Lower lobe of right lung (tissue), 2 donors: ENCODE measurements around the gene JAG2. TPM values are rescaled to one million over a fixed set of nuclear protein-coding genes. Genes with fewer than 3 reads are reported as not detected.
A peak's percentile ranks its signal among the peaks of the same experiment; 100 is the strongest.

Experiments
- ATAC-seq, 2 donors: fragments of 200-7000 bp; cut with Tn5 transposase; one replicate each; pipeline ENCODE4 v1.9.1; 2020 to 2022; ENCODE audit warnings: mild to moderate bottlenecking in 2 of 2, moderate library complexity in 2 of 2
- DNase-seq: peaks from one replicate; pipeline ENCODE4 v3.0.0-alpha.2; 2020
- H3K27ac ChIP-seq: fragments of 200-600 bp; one replicate; pipeline ENCODE4 v1.8.0; 2022
- H3K27me3 ChIP-seq: fragments of 200-600 bp; one replicate; pipeline ENCODE4 v1.8.0; 2022; ENCODE audit warnings: low read depth
- H3K36me3 ChIP-seq: fragments of 200-600 bp; one replicate; pipeline ENCODE4 v1.8.0; 2022; ENCODE audit warnings: mild to moderate bottlenecking
- H3K4me1 ChIP-seq: fragments of 200-600 bp; one replicate; pipeline ENCODE4 v1.8.0; 2022
- H3K4me3 ChIP-seq: fragments of 200-600 bp; one replicate; pipeline ENCODE4 v1.8.0; 2022; ENCODE audit warnings: mild to moderate bottlenecking
- H3K9me3 ChIP-seq: fragments of 200-600 bp; one replicate; pipeline ENCODE4 v1.8.0; 2022
- CTCF ChIP-seq: fragments of 200-600 bp; IDR thresholded peaks from one replicate; pipeline ENCODE4 v1.8.0; 2022; ENCODE audit warnings: antibody characterized with exemption, mild to moderate bottlenecking
- intact Hi-C: fragments of 100-400 bp; cut with DNase I; formaldehyde crosslinking; loops from one replicate; pipeline ENCODE4 v1.11.0; 2022
- total RNA-seq: library from RNA; stranded (reverse); fragmentation: NEBNext Ultra II Directional; extraction: Animal tissue kit (Norgen Biotek cat#: 25700); gene quantifications from one replicate; pipeline ENCODE4 v1.2.1, GENCODE V29; 2021
- donor health status: DM: no; HTN: yes; CAD: no; lungs with severe emphysema.

The JAG2 gene
- total RNA-seq, 1 donor from 2014 or later, result 29.2 TPM

GRCh38 chr14:105156414-105157375, 11.9 kb downstream of the JAG2 start:
- Histone ChIP-seq H3K27me3 (no peaks in the 10 kb centered on the region), H3K4me1 (peaks cover 5% of the 10 kb centered on the region), H3K9me3 (no peaks in the 10 kb centered on the region), H3K27ac (no peak overlapping the region), H3K36me3 (no peaks in the 10 kb centered on the region), H3K4me3 (no peak overlapping the region)
- ATAC-seq (no peak), DNase-seq (no peak)
- TF ChIP-seq CTCF, result no peak
- intact Hi-C loops, result no loop called here

DNA sequence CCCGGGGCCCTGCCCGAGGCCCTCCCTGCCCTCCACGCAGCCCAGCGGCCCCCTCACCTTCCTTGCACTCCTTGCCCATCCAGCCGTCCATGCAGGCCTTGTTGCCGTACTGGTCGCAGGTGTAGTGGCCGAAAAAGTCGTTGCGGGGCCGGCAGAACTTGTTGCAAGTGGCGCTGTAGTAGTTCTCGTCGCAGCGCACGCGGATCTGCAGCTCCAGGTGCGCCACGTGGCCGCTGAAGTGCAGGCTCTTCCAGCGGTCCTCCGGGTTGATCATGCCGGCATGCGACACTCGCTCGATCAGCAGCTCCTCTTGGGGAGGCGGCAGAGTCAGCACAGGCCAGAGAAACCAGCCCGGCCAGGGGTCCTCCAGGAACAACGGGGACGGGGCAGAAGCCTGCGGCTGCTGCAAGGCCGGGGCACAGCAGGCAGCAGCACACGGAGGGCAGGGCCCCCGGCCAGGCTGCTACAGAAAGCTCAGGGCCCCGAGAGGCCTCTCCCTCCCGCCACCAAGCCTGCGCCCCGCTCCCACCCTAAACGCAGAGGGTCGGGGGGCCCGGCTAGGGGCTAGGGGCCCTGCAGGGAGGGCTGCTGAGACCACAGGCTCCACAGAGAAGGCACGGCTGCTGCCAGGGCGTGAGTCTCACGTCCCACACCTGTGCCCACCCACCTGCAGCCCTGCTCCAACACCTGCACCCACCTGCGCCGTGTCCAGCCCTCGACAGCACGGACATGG, 12.7 kb downstream of the JAG2 start:
- TF ChIP-seq CTCF, result no peak
- intact Hi-C loops, result no loop called here
- Histone ChIP-seq H3K36me3 (peaks cover 2% of the 10 kb centered on the region), H3K27me3 (no peaks in the 10 kb centered on the region), H3K9me3 (no peaks in the 10 kb centered on the region), H3K4me3 (no peak overlapping the region), H3K4me1 (peaks cover 5% of the 10 kb centered on the region), H3K27ac (no peak overlapping the region)
- DNase-seq (no peak), ATAC-seq (no peak)

- no peak for DNase-seq
- no peak for ATAC-seq
- TF ChIP-seq CTCF, result no peak
- intact Hi-C loops, result no loop called here
- Histone ChIP-seq H3K27me3 (no peaks in the 10 kb centered on the region), H3K36me3 (peaks cover 7% of the 10 kb centered on the region), H3K27ac (no peak overlapping the region), H3K4me1 (peaks cover 5% of the 10 kb centered on the region), H3K9me3 (no peaks in the 10 kb centered on the region), H3K4me3 (no peak overlapping the region)
These were observed 13.4 kb downstream of the JAG2 start for GRCh38 chr14:105155071-105155651.

DNA sequence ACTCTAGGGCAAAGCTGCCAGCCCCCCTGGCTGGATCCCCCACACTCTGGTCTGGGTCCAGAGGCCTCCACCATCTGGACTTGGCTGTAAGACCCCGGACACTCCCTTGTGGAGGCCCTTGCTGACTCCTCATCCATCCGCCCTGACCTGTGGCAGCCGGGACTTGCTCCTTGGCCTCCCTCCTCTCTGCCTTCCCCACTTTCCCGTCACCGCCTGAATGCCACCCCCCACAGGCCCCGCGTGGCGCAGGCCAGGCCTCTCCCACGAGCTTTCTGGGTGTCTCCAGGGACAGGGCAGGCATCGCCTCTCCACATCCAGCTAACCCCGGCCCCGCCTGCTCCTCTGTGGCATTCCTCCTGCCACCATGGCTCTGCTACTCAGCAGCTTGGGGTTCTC, 14.1 kb downstream of the JAG2 start:
- H3K36me3 ChIP-seq, result peaks cover 7% of the 10 kb centered on the region
- no peaks in the 10 kb centered on the region for H3K27me3 ChIP-seq
- H3K4me3 ChIP-seq, result no peak overlapping the region
- peaks cover 5% of the 10 kb centered on the region for H3K4me1 ChIP-seq
- DNase-seq (no peak), ATAC-seq (no peak)
- intact Hi-C loops, result no loop called here
- no peak for TF ChIP-seq CTCF
- peak overlapping the region; percentile 56 for H3K27ac ChIP-seq
- no peaks in the 10 kb centered on the region for H3K9me3 ChIP-seq

GRCh38 chr14:105153739-105154475, 14.7 kb downstream of the JAG2 start:
- peaks cover 5% of the 10 kb centered on the region for H3K4me1 ChIP-seq
- H3K27me3 ChIP-seq, result no peaks in the 10 kb centered on the region
- intact Hi-C loops, result no loop called here
- DNase-seq, result no peak
- no peak for TF ChIP-seq CTCF
- peak overlapping the region; percentile 56 for H3K27ac ChIP-seq
- no peak overlapping the region for H3K4me3 ChIP-seq
- peaks cover 9% of the 10 kb centered on the region for H3K36me3 ChIP-seq
- no peaks in the 10 kb centered on the region for H3K9me3 ChIP-seq
- ATAC-seq, result no peak
